ENCODE measurements around the gene JOSD2. TPM values are rescaled to one million over a fixed set of nuclear protein-coding genes. Genes with fewer than 3 reads are reported as not detected.

JOSD2 gene
- total RNA-seq, 2 experiments from 2014 or later = 44.7 to 51.4 TPM

GRCh38 chr19:50505856-50506611 is 5.0 kb downstream of the JOSD2 start:
- POLR2A ChIA-PET = no interaction called here
- Mint-ChIP-seq H3K4me3 (no peak overlapping the region), H3K27ac (no peak overlapping the region), H3K9me3 (no peaks in the 10 kb centered on the region), H3K4me1 (peaks cover 18% of the 10 kb centered on the region), H3K36me3 (ENCODE audit: low read depth) (peaks cover 8% of the 10 kb centered on the region), H3K27me3 (no peaks in the 10 kb centered on the region)
- no peak for DNase-seq
- CTCF ChIA-PET = no interaction called here

- H3K36me3 Mint-ChIP-seq (ENCODE audit: low read depth) = no peaks in the 10 kb centered on the region
- no peak overlapping the region for H3K4me3 Mint-ChIP-seq
- H3K4me1 Mint-ChIP-seq = no peaks in the 10 kb centered on the region
- no peak overlapping the region for H3K27ac Mint-ChIP-seq
- no peaks in the 10 kb centered on the region for H3K9me3 Mint-ChIP-seq
- no peaks in the 10 kb centered on the region for H3K27me3 Mint-ChIP-seq
- CTCF ChIA-PET = no interaction called here
- POLR2A ChIA-PET = no interaction called here
- DNase-seq = no peak
Observed at GRCh38 chr19:50501568-50502475, 9.2 kb downstream of the JOSD2 start.

GRCh38 chr19:50501186-50501567 is 9.8 kb downstream of the JOSD2 start:
- DNase-seq = no peak
- Mint-ChIP-seq H3K36me3 (ENCODE audit: low read depth) (no peaks in the 10 kb centered on the region), H3K27me3 (no peaks in the 10 kb centered on the region), H3K9me3 (no peaks in the 10 kb centered on the region), H3K4me3 (no peak overlapping the region), H3K4me1 (no peaks in the 10 kb centered on the region), H3K27ac (no peak overlapping the region)
- CTCF ChIA-PET = no interaction called here
- POLR2A ChIA-PET = interaction anchor here (1.0 kb wide), 1 partner anchor 9 kb away, joined by 5 read pairs; the partner anchor contains the start of gene JOSD2

- H3K4me1 Mint-ChIP-seq = no peaks in the 10 kb centered on the region
- H3K9me3 Mint-ChIP-seq = no peaks in the 10 kb centered on the region
- CTCF ChIA-PET = no interaction called here
- H3K4me3 Mint-ChIP-seq = no peak overlapping the region
- no peak for DNase-seq
- no peaks in the 10 kb centered on the region for H3K27me3 Mint-ChIP-seq
- H3K36me3 Mint-ChIP-seq (ENCODE audit: low read depth) = no peaks in the 10 kb centered on the region
- no peak overlapping the region for H3K27ac Mint-ChIP-seq
- POLR2A ChIA-PET = interaction anchor here (1.0 kb wide), 1 partner anchor 10 kb away, joined by 5 read pairs; the partner anchor contains the start of gene JOSD2
Observed at GRCh38 chr19:50500753-50501151, 10.2 kb downstream of the JOSD2 start.

DNA sequence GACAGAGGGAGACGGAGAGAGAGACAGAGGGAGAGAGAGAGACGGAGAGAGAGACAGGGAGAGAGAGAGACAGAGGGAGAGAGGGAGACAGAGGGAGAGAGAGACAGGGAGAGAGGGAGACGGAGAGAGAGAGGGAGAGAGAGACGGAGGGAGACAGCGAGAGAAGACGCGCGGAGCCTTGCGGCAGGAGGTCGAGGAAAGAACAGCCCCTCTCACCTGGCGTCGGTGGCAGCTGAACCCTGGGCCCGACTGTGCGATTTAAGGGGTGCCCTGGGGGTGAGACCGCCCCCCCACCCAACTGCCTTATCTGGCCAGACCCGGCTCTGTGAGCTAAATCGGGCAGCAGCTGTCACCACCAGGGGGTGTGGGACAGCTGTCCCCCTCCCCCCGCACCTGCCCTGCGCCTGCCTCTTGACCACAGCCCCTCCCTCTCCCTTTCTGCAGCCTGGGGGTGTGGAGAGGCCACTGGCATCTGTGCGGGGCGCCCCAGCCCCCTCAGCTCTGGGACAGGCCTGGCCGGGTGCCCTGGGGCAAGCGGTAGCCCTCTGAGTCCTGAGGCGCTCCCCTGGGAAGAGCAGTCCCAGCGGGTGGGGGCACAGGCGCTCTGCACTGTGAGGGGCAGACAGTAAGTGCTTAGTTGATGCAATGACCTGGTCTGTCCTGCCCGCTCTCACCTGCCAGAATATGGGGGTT is 10.8 kb downstream of the JOSD2 start:
- Mint-ChIP-seq H3K9me3 (no peaks in the 10 kb centered on the region), H3K27me3 (no peaks in the 10 kb centered on the region), H3K27ac (no peak overlapping the region), H3K36me3 (ENCODE audit: low read depth) (no peaks in the 10 kb centered on the region), H3K4me3 (no peak overlapping the region), H3K4me1 (no peaks in the 10 kb centered on the region)
- no peak for DNase-seq
- CTCF ChIA-PET = no interaction called here
- POLR2A ChIA-PET = interaction anchor here (1.0 kb wide), 1 partner anchor 10 kb away, joined by 5 read pairs; the partner anchor contains the start of gene JOSD2

DNA sequence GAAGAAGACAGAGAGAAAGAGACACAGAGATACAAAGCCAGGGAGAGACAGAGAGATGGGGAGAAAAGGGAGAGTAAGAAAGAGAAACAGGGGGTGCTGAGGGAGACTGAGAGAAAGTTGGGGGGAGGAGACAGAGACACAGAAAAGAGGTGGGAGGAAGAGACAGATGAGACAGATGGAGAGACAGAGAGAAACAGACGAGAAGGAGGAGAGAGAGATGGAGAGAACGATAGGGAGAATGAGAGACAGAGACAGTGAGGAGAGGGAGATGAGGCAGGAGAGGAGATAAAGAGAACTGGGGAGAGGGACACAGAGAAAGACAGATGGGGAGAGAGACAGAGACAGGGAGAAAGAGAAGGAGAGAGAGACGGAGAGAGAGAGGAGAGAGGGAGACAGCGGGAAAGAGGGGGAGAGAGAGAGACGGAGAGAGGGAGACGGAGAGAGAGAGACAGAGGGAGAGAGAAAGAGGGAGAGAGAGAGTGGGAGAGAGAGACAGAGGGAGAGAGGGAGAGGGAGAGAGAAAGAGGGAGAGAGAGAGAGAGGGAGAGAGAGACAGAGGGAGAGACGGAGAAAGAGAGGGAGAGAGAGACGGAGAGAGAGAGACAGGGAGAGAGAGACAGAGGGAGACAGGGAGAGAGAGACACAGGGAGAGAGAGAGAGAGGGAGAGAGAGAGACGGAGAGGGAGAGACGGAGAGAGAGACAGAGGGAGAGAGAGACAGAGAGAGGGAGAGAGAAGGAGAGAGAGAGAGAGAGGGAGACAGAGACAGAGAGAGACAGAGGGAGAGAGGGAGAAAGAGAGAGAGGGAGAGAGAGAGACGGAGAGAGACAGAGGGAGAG is 12.6 kb downstream of the JOSD2 start:
- Mint-ChIP-seq H3K27me3 (no peaks in the 10 kb centered on the region), H3K9me3 (no peaks in the 10 kb centered on the region), H3K4me1 (no peaks in the 10 kb centered on the region), H3K27ac (no peak overlapping the region), H3K4me3 (no peak overlapping the region), H3K36me3 (ENCODE audit: low read depth) (no peaks in the 10 kb centered on the region)
- no peak for DNase-seq
- ChIA-PET CTCF (no interaction called here), POLR2A (no interaction called here)

- POLR2A ChIA-PET = no interaction called here
- CTCF ChIA-PET = interaction anchor here (0.6 kb wide), 1 partner anchor 41 kb away, joined by 4 read pairs; no protein-coding TSS in a partner anchor
- Mint-ChIP-seq H3K4me3 (no peak overlapping the region), H3K36me3 (ENCODE audit: low read depth) (no peaks in the 10 kb centered on the region), H3K27me3 (no peaks in the 10 kb centered on the region), H3K27ac (no peak overlapping the region), H3K9me3 (no peaks in the 10 kb centered on the region), H3K4me1 (peaks cover 3% of the 10 kb centered on the region)
- no peak for DNase-seq
Observed at GRCh38 chr19:50497022-50497405, 14.0 kb downstream of the JOSD2 start.

DNA sequence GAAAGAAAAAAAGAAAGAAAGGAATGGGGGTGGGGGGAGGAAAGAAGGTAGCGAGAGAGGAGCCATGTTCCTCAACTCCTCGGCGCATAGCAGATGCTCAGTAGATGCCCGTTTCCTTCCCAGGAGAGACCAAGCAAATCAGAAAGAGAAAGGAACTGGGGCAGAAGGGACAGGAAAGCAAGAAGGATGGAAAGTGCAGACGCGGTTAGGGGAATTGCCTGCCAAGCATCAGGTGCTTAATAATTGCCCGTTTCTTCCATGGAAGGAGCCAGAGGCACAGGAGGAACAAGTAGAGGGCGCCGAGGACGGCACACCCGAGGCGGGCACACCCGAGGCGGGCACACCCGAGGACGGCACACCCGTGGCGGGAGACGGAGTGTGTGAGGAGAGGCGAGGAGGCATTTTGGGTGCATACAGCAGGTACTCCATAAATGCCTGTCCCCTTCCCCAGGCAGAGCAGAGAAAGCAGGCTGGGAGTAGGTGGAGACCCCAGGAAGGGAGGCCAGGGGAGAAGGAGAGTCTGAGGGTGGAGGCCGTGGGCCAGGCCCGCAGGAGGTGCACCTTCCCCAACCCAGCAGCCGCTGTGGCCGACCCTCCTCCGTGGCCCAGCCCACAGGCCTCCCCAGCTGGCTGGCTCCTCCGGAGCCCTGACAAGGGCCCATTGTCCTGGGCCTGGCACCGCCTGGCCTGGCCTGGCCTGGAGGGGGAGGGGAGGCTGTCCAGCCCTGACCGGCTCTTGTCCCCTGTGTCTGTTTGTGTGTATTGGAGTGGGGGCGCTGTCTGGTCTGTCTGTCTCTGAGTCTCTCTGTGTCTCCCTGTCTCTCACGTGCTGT is 14.6 kb downstream of the JOSD2 start:
- Mint-ChIP-seq H3K4me3 (no peak overlapping the region), H3K36me3 (ENCODE audit: low read depth) (no peaks in the 10 kb centered on the region), H3K4me1 (peaks cover 10% of the 10 kb centered on the region), H3K27me3 (no peaks in the 10 kb centered on the region), H3K9me3 (no peaks in the 10 kb centered on the region), H3K27ac (no peak overlapping the region)
- DNase-seq = no peak
- ChIA-PET POLR2A (no interaction called here), CTCF (interaction anchor here (0.6 kb wide), 1 partner anchor 42 kb away, joined by 4 read pairs; no protein-coding TSS in a partner anchor)

GRCh38 chr19:50495020-50495531 is 15.9 kb downstream of the JOSD2 start:
- POLR2A ChIA-PET = no interaction called here
- no peaks in the 10 kb centered on the region for H3K9me3 Mint-ChIP-seq
- no peak overlapping the region for H3K27ac Mint-ChIP-seq
- CTCF ChIA-PET = no interaction called here
- no peak for DNase-seq
- H3K4me1 Mint-ChIP-seq = peaks cover 10% of the 10 kb centered on the region
- H3K27me3 Mint-ChIP-seq = no peaks in the 10 kb centered on the region
- H3K4me3 Mint-ChIP-seq = no peak overlapping the region
- no peaks in the 10 kb centered on the region for H3K36me3 Mint-ChIP-seq (ENCODE audit: low read depth)

DNA sequence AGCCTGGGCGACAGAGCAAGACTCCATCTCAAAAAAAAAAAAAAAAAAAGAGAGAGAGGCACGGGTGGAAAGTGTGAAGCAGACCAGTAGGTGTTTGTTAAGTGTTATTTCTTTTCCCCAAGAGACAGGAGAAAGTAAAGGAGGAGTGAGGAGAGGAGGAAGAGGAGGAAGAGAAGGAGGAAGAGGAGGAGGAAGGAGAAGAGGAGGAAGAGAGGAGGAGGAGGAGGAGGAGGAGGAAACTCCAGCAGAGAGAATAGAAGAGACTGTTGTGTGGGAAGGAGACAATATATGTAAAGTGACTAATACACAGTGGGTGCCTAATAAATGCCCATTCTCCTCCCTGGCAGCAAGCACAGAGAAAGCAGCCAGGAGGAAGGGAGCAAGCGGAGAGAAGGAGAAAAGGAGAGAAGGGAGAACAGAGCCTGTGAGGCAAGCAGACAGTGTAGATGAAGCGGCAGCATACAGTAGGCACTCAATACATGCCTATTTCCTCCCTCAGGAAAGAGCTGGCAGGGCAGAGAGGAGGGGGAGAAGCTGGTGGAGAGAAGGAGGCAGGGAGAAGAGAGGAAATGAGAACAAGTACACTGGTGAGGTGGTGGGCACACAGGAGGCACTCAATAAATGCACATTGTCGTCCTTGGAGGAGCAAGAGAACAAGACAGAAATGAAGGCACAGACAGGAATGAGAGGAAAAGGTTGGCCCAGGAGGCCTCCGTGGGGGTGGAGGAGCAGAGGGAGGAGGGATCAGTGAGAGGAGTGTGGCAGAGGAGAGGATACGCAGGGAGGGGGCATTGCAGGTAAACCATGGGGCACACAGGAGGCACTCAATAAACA is 16.6 kb downstream of the JOSD2 start:
- DNase-seq = no peak
- Mint-ChIP-seq H3K4me3 (no peak overlapping the region), H3K27me3 (no peaks in the 10 kb centered on the region), H3K27ac (no peak overlapping the region), H3K4me1 (peaks cover 10% of the 10 kb centered on the region), H3K9me3 (no peaks in the 10 kb centered on the region), H3K36me3 (ENCODE audit: low read depth) (no peaks in the 10 kb centered on the region)
- ChIA-PET POLR2A (interaction anchor here (0.7 kb wide), 1 partner anchor 332 kb away, joined by 4 read pairs; no protein-coding TSS in a partner anchor), CTCF (no interaction called here)

- ChIA-PET CTCF (no interaction called here), POLR2A (no interaction called here)
- H3K4me1 Mint-ChIP-seq = peaks cover 10% of the 10 kb centered on the region
- H3K36me3 Mint-ChIP-seq (ENCODE audit: low read depth) = no peaks in the 10 kb centered on the region
- no peak overlapping the region for H3K27ac Mint-ChIP-seq
- no peaks in the 10 kb centered on the region for H3K9me3 Mint-ChIP-seq
- no peak overlapping the region for H3K4me3 Mint-ChIP-seq
- H3K27me3 Mint-ChIP-seq = no peaks in the 10 kb centered on the region
- DNase-seq = no peak
Observed at GRCh38 chr19:50493171-50493570, 17.8 kb downstream of the JOSD2 start.
